ENCODE results near the gene ZDHHC8.

Gene ZDHHC8

DNA sequence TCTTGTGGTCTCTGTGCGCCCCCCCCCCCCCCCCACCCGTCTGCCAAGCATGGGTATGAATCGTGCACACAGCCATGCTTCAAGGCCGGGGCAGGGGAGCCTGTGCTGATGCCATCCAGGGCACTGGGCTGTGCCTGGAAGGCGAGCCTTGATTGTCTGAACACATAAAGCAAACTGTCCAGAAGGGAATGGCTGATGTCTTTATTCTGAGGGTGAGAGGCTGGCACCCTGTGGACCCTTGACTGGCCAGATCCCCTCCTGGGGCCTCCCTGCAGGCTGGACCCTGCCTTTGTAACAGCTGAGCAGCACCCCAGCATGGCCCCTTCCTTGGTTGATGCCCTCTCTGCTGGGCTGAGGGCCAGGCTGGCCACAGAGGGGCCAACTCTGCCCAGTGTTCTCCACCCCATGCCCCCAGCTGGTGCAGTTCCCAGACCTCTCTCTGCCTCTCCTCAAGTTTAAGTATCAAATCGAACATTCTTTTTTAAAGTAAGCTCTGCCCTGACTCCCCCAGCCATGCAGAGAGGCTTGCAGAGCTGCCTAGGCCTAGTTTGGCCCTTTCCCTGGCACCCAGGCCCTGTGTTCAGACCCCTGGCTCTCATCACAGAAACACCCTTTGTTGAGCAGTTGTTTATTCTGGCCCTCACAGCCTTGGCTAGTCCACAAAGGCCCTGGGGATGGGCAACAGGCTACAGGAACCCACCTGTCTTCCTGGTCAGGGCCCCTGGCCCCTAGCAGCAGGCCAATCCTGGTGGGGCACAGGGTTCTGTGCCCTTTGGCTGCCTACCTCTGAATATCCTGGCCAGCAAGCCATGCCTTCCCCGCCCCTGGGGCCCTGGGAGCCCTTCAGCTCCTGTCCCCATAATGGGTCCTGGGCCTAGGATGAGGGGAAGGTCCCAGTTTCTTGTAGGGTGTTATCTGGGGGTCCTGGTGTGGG lies 19.6 kb upstream of the ZDHHC8 start:
- H3K4me1 ChIP-seq (ENCODE audit: control insufficient read depth in 1 of 2, insufficient read depth in 1 of 2, low read depth in 1 of 2, low read length in 1 of 2) = peaks cover 10 to 11% of the 10 kb centered on the region in 2 experiments
- no peak overlapping the region for H3K27ac ChIP-seq
- no peaks in the 10 kb centered on the region for H3K27me3 ChIP-seq
- TF ChIP-seq, protein P1, sequence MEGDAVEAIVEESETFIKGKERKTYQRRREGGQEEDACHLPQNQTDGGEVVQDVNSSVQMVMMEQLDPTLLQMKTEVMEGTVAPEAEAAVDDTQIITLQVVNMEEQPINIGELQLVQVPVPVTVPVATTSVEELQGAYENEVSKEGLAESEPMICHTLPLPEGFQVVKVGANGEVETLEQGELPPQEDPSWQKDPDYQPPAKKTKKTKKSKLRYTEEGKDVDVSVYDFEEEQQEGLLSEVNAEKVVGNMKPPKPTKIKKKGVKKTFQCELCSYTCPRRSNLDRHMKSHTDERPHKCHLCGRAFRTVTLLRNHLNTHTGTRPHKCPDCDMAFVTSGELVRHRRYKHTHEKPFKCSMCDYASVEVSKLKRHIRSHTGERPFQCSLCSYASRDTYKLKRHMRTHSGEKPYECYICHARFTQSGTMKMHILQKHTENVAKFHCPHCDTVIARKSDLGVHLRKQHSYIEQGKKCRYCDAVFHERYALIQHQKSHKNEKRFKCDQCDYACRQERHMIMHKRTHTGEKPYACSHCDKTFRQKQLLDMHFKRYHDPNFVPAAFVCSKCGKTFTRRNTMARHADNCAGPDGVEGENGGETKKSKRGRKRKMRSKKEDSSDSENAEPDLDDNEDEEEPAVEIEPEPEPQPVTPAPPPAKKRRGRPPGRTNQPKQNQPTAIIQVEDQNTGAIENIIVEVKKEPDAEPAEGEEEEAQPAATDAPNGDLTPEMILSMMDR (IDR thresholded peaks at IDR 0.05) = no peak
- H3K36me3 ChIP-seq = peaks cover 79% of the 10 kb centered on the region
- H3K4me3 ChIP-seq (ENCODE audit: low read depth in 1 of 2, low read length in 1 of 2) = no peak overlapping the region
- H3K9me3 ChIP-seq = no peaks in the 10 kb centered on the region

DNA sequence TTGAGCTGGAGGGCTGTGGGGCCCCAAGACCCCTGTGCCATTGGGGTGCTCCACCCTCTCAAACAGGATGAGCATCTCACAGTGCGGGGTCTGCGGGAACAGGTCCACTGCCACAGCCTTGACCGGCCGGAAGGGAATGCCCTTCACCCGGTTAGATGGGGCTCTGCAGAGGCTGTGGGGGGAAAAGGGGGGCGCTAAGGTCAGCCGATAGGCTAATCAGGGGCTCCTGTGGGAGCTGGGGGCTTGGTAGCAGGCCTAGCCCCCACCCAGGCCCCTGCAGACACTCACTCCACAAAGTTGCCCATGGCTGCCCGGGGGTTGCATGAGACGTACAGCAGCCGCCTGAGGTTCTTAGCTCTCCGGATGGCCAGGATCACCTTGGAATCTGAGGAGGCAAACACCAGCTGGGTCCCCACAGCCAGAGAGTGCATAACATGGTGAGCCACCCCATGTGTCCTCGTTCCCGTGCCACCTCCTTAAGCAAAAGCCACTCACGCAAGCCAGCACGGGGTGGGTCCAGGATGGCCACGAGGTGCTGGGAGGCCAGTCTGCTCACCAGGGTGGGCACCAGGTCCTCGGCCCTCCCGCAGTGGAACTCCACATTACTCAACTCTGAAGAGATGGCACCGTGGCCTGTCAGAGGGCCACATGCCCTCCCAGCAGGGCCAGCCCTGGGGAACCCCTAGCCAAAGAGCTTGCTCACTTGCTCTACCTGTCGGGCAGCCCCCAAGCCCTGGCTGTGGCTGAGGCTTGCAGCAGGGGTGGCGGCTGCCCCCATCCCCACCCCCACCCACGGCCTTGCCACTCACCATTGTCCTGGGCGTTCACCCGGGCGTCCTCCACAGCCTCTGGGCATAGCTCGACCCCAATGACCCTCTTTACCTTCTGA lies 18.7 kb upstream of the ZDHHC8 start:
- H3K4me1 ChIP-seq (ENCODE audit: control insufficient read depth in 1 of 2, insufficient read depth in 1 of 2, low read depth in 1 of 2, low read length in 1 of 2) = peaks cover 14 to 18% of the 10 kb centered on the region in 2 experiments
- H3K27me3 ChIP-seq = no peaks in the 10 kb centered on the region
- peaks cover 70% of the 10 kb centered on the region for H3K36me3 ChIP-seq
- no peak overlapping the region for H3K27ac ChIP-seq
- H3K9me3 ChIP-seq = no peaks in the 10 kb centered on the region
- H3K4me3 ChIP-seq (ENCODE audit: low read depth in 1 of 2, low read length in 1 of 2) = no peak overlapping the region
- TF ChIP-seq, protein P1 (IDR thresholded peaks at IDR 0.05) = no peak

DNA sequence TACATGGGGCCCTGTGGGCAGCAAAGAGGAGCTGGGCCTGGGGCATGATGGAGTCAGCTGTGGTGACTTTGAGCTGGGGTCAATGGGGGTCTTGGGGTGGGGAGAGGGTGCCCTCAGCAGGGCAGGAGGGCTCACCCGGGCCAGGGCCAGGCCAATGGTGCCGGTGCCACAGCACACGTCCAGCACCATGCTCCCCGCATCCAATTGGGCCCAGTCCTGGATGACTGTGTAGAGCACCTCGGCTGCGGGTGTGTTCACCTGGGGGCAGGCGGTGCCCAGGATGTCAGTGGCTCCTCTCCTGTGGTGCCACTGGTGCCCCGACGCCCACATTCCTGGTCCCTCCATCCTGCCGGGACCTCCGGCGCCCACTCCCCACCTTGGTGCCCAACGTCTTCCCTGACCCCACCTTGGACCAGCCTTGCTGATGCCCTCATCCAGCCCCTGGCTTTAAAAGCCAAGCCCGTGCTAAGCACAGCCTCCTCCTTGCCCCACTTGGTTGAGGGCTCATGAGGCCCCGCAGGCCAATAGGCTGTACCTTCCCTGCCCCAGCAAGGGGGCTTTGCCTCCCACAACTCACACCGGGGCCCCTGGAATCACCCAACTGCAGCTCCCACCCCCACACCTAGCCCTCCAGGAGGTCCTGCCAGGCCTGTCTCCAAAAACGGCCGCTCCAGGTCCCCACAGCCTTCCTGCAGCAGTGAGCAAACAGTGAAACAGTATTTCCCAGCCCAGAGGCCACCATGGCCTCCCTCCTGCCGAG lies 17.9 kb upstream of the ZDHHC8 start:
- peaks cover 61% of the 10 kb centered on the region for H3K36me3 ChIP-seq
- TF ChIP-seq, protein P1 (IDR thresholded peaks at IDR 0.05) = no peak
- peaks cover 23% of the 10 kb centered on the region in 2 experiments for H3K4me1 ChIP-seq (ENCODE audit: control insufficient read depth in 1 of 2, insufficient read depth in 1 of 2, low read depth in 1 of 2, low read length in 1 of 2)
- H3K9me3 ChIP-seq = no peaks in the 10 kb centered on the region
- H3K27ac ChIP-seq = no peak overlapping the region
- no peak overlapping the region for H3K4me3 ChIP-seq (ENCODE audit: low read depth in 1 of 2, low read length in 1 of 2)
- no peaks in the 10 kb centered on the region for H3K27me3 ChIP-seq

DNA sequence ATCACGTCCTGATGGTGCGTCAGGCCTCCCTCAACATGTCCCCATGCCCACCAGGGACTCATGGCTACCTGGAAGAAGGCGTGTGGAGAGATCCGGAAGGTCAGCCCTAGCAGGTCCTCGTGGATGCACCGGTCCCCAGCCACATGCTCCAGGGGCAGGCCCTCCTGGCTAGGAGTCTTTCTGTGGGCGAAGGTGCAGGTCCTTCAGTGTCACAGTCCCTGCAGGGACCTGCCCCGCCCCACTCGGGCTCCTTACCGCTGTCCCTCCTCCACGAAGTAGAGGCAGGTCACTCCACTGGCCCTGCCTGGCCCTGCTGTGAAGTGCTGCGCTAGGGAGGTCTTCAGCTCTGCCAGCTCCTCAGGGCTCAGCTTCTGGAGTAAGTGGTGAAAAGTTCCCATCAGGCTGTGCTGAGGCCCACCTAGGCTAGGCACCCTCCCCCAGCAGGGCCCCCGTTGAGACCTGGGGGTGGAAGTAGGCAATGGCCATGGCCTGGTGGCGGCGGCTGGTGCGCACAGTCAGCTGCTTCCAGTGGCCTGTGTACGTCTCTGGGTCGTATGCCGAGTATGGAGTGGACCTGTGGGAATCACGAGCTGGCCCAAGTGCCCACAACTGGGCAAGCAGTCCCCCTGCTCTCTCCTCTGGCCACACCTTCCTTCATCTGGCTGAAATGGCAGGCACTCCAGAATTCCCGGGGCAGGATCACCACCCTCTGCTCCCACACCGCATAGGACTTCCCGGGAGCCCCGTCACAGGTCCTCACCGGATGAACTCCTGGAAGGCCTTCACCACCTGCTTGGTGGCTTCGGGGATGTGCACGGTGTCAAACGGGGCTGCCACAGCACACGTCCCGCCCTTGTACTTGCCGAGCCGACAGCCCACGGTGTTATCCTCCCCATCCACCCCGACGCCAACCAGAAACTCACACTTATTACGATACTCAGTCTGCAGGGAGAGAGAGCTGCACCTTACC lies 16.8 kb upstream of the ZDHHC8 start:
- Histone ChIP-seq H3K27ac (no peak overlapping the region), H3K4me3 (ENCODE audit: low read depth in 1 of 2, low read length in 1 of 2) (no peak overlapping the region), H3K36me3 (peaks cover 54% of the 10 kb centered on the region), H3K4me1 (ENCODE audit: control insufficient read depth in 1 of 2, insufficient read depth in 1 of 2, low read depth in 1 of 2, low read length in 1 of 2) (peaks cover 23% of the 10 kb centered on the region in 2 experiments), H3K9me3 (no peaks in the 10 kb centered on the region), H3K27me3 (no peaks in the 10 kb centered on the region)
- TF ChIP-seq, protein P1 (IDR thresholded peaks at IDR 0.05) = no peak
